Tibial artery (tissue), 4 donors: ENCODE results near the gene WNT9A.

Experiments used
- DNase-seq, 2 donors: peaks; one replicate each; pipeline ENCODE4 v3.0.0-alpha.2; 2019
- H3K27ac ChIP-seq, 2 donors: fragments of 200-600 bp; sonication (generic) in 1 of 2; 1 replicate in 1 of 2; 2 replicates in 1 of 2; pipeline ENCODE4 v1.5.1; 2018 to 2019; ENCODE audit warnings: mild to moderate bottlenecking in 1 of 2
- H3K27me3 ChIP-seq, 2 donors: fragments of 200-600 bp; sonication (generic) in 1 of 2; one replicate each; pipeline versions ENCODE4 v1.5.1 to v1.6.0; 2016 to 2019
- H3K36me3 ChIP-seq, 3 donors: fragments of 200-600 bp; sonication (generic) in 2 of 3; one replicate each; pipeline ENCODE4 v1.5.1; 2016 to 2019; ENCODE audit warnings: mild to moderate bottlenecking in 2 of 3
- H3K4me1 ChIP-seq, 4 donors: fragments of 200-600 bp; sonication (generic) in 2 of 4; 1 replicate in 3 of 4; 2 replicates in 1 of 4; pipeline ENCODE4 v1.5.1; 2016 to 2019
- H3K4me3 ChIP-seq, 2 donors: fragments of 200-600 bp; sonication (generic) in 1 of 2; 1 replicate in 1 of 2; 2 replicates in 1 of 2; pipeline ENCODE4 v1.5.1; 2018 to 2019; ENCODE audit warnings: mild to moderate bottlenecking in 2 of 2
- H3K9me3 ChIP-seq, 3 donors: fragments of 200-600 bp; sonication (generic) in 1 of 3; one replicate each; pipeline ENCODE4 v1.5.1; 2016 to 2019
- intact Hi-C: fragments of 100-400 bp; cut with DNase I; formaldehyde crosslinking; loops from one replicate; pipeline ENCODE4 v1.15.0; 2023; ENCODE audit warnings: low total_unique reads
- TF ChIP-seq, protein P1 (sequence below), 2 experiments: fragments of 200-600 bp in 1 of 2; fragments of 450-650 bp in 1 of 2; IDR thresholded peaks; one replicate each; pipeline ENCODE4 v1.5.1; 2017 to 2019; ENCODE audit warnings: antibody characterized with exemption in 2 of 2, mild to moderate bottlenecking in 1 of 2, moderate library complexity in 1 of 2

WNT9A gene

GRCh38 chr1:227885648-227886502 lies 61.9 kb downstream of the WNT9A start:
- peak; percentile 63 to 72 for DNase-seq
- intact Hi-C loops = no loop called here
- no peak overlapping the region for H3K4me3 ChIP-seq

GRCh38 chr1:227885135-227885647 lies 62.5 kb downstream of the WNT9A start:
- Histone ChIP-seq H3K4me3 (no peak overlapping the region), H3K27me3 (peaks cover 0 to 43% of the 10 kb centered on the region in 2 donors), H3K4me1 (peaks cover 0 to 27% (median 17%) of the 10 kb centered on the region in 4 donors), H3K36me3 (no peaks in the 10 kb centered on the region), H3K27ac (no peak overlapping the region), H3K9me3 (no peaks in the 10 kb centered on the region)
- TF ChIP-seq, protein P1, sequence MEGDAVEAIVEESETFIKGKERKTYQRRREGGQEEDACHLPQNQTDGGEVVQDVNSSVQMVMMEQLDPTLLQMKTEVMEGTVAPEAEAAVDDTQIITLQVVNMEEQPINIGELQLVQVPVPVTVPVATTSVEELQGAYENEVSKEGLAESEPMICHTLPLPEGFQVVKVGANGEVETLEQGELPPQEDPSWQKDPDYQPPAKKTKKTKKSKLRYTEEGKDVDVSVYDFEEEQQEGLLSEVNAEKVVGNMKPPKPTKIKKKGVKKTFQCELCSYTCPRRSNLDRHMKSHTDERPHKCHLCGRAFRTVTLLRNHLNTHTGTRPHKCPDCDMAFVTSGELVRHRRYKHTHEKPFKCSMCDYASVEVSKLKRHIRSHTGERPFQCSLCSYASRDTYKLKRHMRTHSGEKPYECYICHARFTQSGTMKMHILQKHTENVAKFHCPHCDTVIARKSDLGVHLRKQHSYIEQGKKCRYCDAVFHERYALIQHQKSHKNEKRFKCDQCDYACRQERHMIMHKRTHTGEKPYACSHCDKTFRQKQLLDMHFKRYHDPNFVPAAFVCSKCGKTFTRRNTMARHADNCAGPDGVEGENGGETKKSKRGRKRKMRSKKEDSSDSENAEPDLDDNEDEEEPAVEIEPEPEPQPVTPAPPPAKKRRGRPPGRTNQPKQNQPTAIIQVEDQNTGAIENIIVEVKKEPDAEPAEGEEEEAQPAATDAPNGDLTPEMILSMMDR (IDR thresholded peaks at IDR 0.05) = no peak
- peak in 1 of 2 donors; percentile 52 for DNase-seq
- intact Hi-C loops = no loop called here

More at GRCh38 chr1:227885648-227886502, 61.9 kb downstream of the WNT9A start:
- peaks cover 0 to 43% of the 10 kb centered on the region in 2 donors for H3K27me3 ChIP-seq
- no peak overlapping the region for H3K27ac ChIP-seq
- peaks cover 0 to 27% (median 17%) of the 10 kb centered on the region in 4 donors for H3K4me1 ChIP-seq
- H3K9me3 ChIP-seq = no peaks in the 10 kb centered on the region
- TF ChIP-seq, protein P1 (IDR thresholded peaks at IDR 0.05) = no peak
- no peaks in the 10 kb centered on the region for H3K36me3 ChIP-seq

DNA sequence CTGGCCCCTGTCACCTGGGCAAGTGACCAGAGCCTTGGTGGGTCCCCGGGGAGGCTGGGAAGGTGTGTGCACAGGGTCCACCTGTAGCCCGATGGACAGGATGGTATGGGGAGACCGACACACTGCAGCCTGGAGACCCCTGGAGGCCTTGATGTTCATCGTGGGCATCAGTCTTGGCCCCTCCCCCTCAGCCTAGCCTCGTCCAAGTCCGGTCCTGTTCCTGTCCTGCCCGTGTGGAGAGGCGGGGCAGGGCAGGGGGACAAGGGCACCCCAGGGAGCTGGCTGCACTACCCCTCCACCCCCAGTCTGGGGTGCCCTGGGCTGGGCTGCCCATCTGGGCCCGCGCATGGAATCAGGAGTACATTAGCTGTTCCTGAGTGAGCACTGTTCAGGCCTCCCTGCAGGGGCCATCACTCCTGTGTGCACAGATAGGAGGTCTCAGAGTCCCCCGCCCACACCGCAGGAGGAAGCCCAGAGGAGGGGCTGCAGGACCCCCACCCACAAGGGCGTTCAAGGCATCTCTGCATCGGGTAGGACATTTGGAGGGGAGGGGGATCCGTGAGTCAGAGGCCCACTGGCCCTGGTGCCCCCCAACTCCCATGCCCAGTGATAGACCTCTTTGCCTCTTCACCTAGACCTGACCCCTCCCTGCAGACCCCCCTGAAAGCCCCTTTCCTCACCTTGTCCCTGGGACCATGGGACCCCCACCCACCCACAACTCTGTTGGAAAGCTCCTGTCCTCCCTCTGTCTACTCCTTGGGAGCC lies 63.2 kb downstream of the WNT9A start:
- Histone ChIP-seq H3K36me3 (no peaks in the 10 kb centered on the region), H3K4me1 (peaks cover 0 to 27% (median 17%) of the 10 kb centered on the region in 4 donors), H3K4me3 (no peak overlapping the region), H3K9me3 (no peaks in the 10 kb centered on the region), H3K27ac (no peak overlapping the region), H3K27me3 (peaks cover 0 to 43% of the 10 kb centered on the region in 2 donors)
- peak in 1 of 2 donors; percentile 60 for DNase-seq
- TF ChIP-seq, protein P1 (IDR thresholded peaks at IDR 0.05) = no peak
- intact Hi-C loops = no loop called here

- H3K4me3 ChIP-seq = no peak overlapping the region
- no peak overlapping the region for H3K27ac ChIP-seq
- peaks cover 0 to 27% (median 17%) of the 10 kb centered on the region in 4 donors for H3K4me1 ChIP-seq
- H3K27me3 ChIP-seq = peaks cover 0 to 43% of the 10 kb centered on the region in 2 donors
- DNase-seq = no peak
- no peaks in the 10 kb centered on the region for H3K36me3 ChIP-seq
- TF ChIP-seq, protein P1 (IDR thresholded peaks at IDR 0.05) = no peak
- no peaks in the 10 kb centered on the region for H3K9me3 ChIP-seq
- intact Hi-C loops = no loop called here
Observed at GRCh38 chr1:227883641-227884301, 64.0 kb downstream of the WNT9A start.

DNA sequence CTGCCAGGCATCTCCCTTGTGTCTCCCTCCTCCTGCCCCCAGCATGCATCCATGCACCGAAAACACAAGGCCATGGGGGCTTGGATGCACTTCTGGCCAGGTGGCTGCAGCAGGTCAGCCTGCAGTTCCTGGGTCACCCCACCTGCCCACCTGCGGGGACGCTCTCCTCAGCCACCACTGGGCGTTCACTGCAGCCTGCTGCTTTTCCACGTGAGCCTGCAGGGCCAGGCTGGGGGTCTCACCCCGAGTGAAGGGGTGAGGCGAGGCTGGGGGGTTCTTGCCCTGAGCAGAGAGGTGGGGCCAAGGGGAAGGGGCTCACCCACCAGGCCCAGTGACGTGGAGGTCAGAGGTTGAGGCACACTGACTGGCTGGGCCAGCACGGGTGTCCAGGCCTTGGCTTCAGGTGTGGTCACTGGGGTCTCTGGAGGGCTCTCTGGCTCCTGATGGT lies 64.6 kb downstream of the WNT9A start:
- Histone ChIP-seq H3K27me3 (peaks cover 0 to 43% of the 10 kb centered on the region in 2 donors), H3K4me1 (peaks cover 0 to 27% (median 17%) of the 10 kb centered on the region in 4 donors), H3K27ac (no peak overlapping the region), H3K9me3 (no peaks in the 10 kb centered on the region), H3K36me3 (no peaks in the 10 kb centered on the region), H3K4me3 (no peak overlapping the region)
- intact Hi-C loops = no loop called here
- TF ChIP-seq, protein P1 (IDR thresholded peaks at IDR 0.05) = no peak
- DNase-seq = no peak
